Ectodermal cell (in vitro differentiated cells): ENCODE data around the gene GDE1.

Experiments used
- H3K27ac ChIP-seq: 2 replicates; pipeline ENCODE4 v1.7.0; 2013; ENCODE audit warnings: mild to moderate bottlenecking, low read depth, low read length; ENCODE audit not compliant: insufficient read depth, poor library complexity, severe bottlenecking
- H3K27me3 ChIP-seq: 2 replicates; pipeline ENCODE4 v1.7.0; 2013; ENCODE audit warnings: mild to moderate bottlenecking, low read length; ENCODE audit not compliant: insufficient read depth, control insufficient read depth, poor library complexity, severe bottlenecking
- H3K36me3 ChIP-seq: one replicate; pipeline ENCODE4 v1.7.0; 2013; ENCODE audit warnings: low read length; ENCODE audit not compliant: control insufficient read depth, insufficient read depth
- H3K4me1 ChIP-seq: one replicate; pipeline ENCODE4 v1.7.0; 2013; ENCODE audit warnings: low read length; ENCODE audit not compliant: control insufficient read depth, insufficient read depth
- H3K4me3 ChIP-seq: 2 replicates; pipeline ENCODE4 v1.7.0; 2013; ENCODE audit warnings: low read depth, low read length, control low read depth; ENCODE audit not compliant: insufficient read depth
- H3K9me3 ChIP-seq: 2 replicates; pipeline ENCODE4 v1.7.0; 2013; ENCODE audit warnings: mild to moderate bottlenecking, low read length, moderate library complexity; ENCODE audit not compliant: control insufficient read depth
- WGBS, 2 experiments: methylation state at CpG; one replicate each; pipeline ENCODE4 v1.1.7; 2013; ENCODE audit warnings: missing lambda C conversion rate in 2 of 2; 5-methylcytosine and 5-hydroxymethylcytosine counted together

Gene GDE1

GRCh38 chr16:19507867-19508266 is 14.0 kb downstream of the GDE1 start:
- 95 to 100% methylated on average over 2 of the region's 2 CpGs for WGBS, 2 experiments
- no peaks in the 10 kb centered on the region for H3K4me1 ChIP-seq
- H3K36me3 ChIP-seq, result peaks cover 21% of the 10 kb centered on the region

GRCh38 chr16:19506965-19507364 is 14.9 kb downstream of the GDE1 start:
- no peak overlapping the region for H3K27ac ChIP-seq
- 96 to 99% methylated on average over 3 of the region's 4 CpGs for WGBS, 2 experiments

More at GRCh38 chr16:19507867-19508266, 14.0 kb downstream of the GDE1 start:
- Histone ChIP-seq H3K27me3 (no peaks in the 10 kb centered on the region), H3K27ac (no peak overlapping the region), H3K9me3 (no peaks in the 10 kb centered on the region), H3K4me3 (no peak overlapping the region)

GRCh38 chr16:19505600-19506303 is 16.1 kb downstream of the GDE1 start:
- Histone ChIP-seq H3K4me1 (no peaks in the 10 kb centered on the region), H3K27ac (no peak overlapping the region), H3K36me3 (peaks cover 31% of the 10 kb centered on the region), H3K27me3 (no peaks in the 10 kb centered on the region), H3K4me3 (no peak overlapping the region), H3K9me3 (no peaks in the 10 kb centered on the region)
- 94 to 95% methylated on average over 5 of the region's 5 CpGs for WGBS, 2 experiments

More at GRCh38 chr16:19506965-19507364, 14.9 kb downstream of the GDE1 start:
- H3K9me3 ChIP-seq, result no peaks in the 10 kb centered on the region
- no peaks in the 10 kb centered on the region for H3K27me3 ChIP-seq
- no peak overlapping the region for H3K4me3 ChIP-seq
- H3K36me3 ChIP-seq, result peaks cover 27% of the 10 kb centered on the region
- H3K4me1 ChIP-seq, result no peaks in the 10 kb centered on the region

GRCh38 chr16:19503461-19504075 is 18.3 kb downstream of the GDE1 start:
- Histone ChIP-seq H3K4me3 (no peak overlapping the region), H3K36me3 (peaks cover 25% of the 10 kb centered on the region), H3K27ac (no peak overlapping the region), H3K9me3 (no peaks in the 10 kb centered on the region), H3K4me1 (no peaks in the 10 kb centered on the region), H3K27me3 (no peaks in the 10 kb centered on the region)
- WGBS, 2 experiments, result 96 to 97% methylated on average over 5 of the region's 5 CpGs

GRCh38 chr16:19502395-19503131 is 19.3 kb downstream of the GDE1 start:
- no peaks in the 10 kb centered on the region for H3K4me1 ChIP-seq
- no peaks in the 10 kb centered on the region for H3K9me3 ChIP-seq
- no peaks in the 10 kb centered on the region for H3K27me3 ChIP-seq
- H3K4me3 ChIP-seq, result no peak overlapping the region
- peaks cover 25% of the 10 kb centered on the region for H3K36me3 ChIP-seq
- no peak overlapping the region for H3K27ac ChIP-seq
- WGBS, 2 experiments, result 98 to 99% methylated on average over 3 of the region's 3 CpGs

GRCh38 chr16:19499481-19499880 is 22.4 kb downstream of the GDE1 start:
- no peaks in the 10 kb centered on the region for H3K27me3 ChIP-seq
- no peaks in the 10 kb centered on the region for H3K9me3 ChIP-seq
- WGBS, 2 experiments, result 92 to 93% methylated on average over 3 of the region's 3 CpGs
- no peak overlapping the region for H3K27ac ChIP-seq
- no peak overlapping the region for H3K4me3 ChIP-seq
- H3K4me1 ChIP-seq, result no peaks in the 10 kb centered on the region
- peaks cover 20% of the 10 kb centered on the region for H3K36me3 ChIP-seq

- no peak overlapping the region for H3K27ac ChIP-seq
- H3K4me3 ChIP-seq, result no peak overlapping the region
- no peaks in the 10 kb centered on the region for H3K4me1 ChIP-seq
- no peaks in the 10 kb centered on the region for H3K27me3 ChIP-seq
- H3K36me3 ChIP-seq, result peaks cover 17% of the 10 kb centered on the region
- WGBS, 2 experiments, result 83 to 93% methylated on average over 5 of the region's 5 CpGs
- no peaks in the 10 kb centered on the region for H3K9me3 ChIP-seq
These were observed 22.9 kb downstream of the GDE1 start for GRCh38 chr16:19499006-19499405.

- H3K27ac ChIP-seq, result no peak overlapping the region
- no peaks in the 10 kb centered on the region for H3K9me3 ChIP-seq
- WGBS, 2 experiments, result 74 to 76% methylated on average over 5 of the region's 5 CpGs
- no peak overlapping the region for H3K4me3 ChIP-seq
- peaks cover 5% of the 10 kb centered on the region for H3K36me3 ChIP-seq
- no peaks in the 10 kb centered on the region for H3K27me3 ChIP-seq
- no peaks in the 10 kb centered on the region for H3K4me1 ChIP-seq
These were observed 24.7 kb downstream of the GDE1 start for GRCh38 chr16:19497176-19497575.

GRCh38 chr16:19490619-19491018 is 31.3 kb downstream of the GDE1 start:
- no peaks in the 10 kb centered on the region for H3K9me3 ChIP-seq
- WGBS, 2 experiments, result 89 to 92% methylated on average over 1 of the region's 1 CpG
- H3K4me3 ChIP-seq, result no peak overlapping the region
- no peak overlapping the region for H3K27ac ChIP-seq
- no peaks in the 10 kb centered on the region for H3K36me3 ChIP-seq
- H3K27me3 ChIP-seq, result no peaks in the 10 kb centered on the region
- H3K4me1 ChIP-seq, result no peaks in the 10 kb centered on the region

- H3K4me1 ChIP-seq, result no peaks in the 10 kb centered on the region
- H3K36me3 ChIP-seq, result no peaks in the 10 kb centered on the region
- no peak overlapping the region for H3K27ac ChIP-seq
- 51 to 55% methylated on average over 4 of the region's 4 CpGs for whole genome bisulfite sequencing, 2 experiments
- no peak overlapping the region for H3K4me3 ChIP-seq
- no peaks in the 10 kb centered on the region for H3K27me3 ChIP-seq
- H3K9me3 ChIP-seq, result no peaks in the 10 kb centered on the region
These were observed 33.7 kb downstream of the GDE1 start for GRCh38 chr16:19488213-19488640.
